ENCODE data around the gene SCN7A. TPM values are rescaled to one million over a fixed set of nuclear protein-coding genes. Genes with fewer than 3 reads are reported as not detected.
"Not testable (repeated sequence)": the region's sequence is repeated elsewhere in the genome, so short reads cannot be mapped to it uniquely, and the experiment has no call there.

SCN7A gene
- total RNA-seq, 1 donor from 2014 or later, result 0.73 TPM

- DNase-seq (ENCODE audit: low spot score); ATAC-seq: not testable (repeated sequence)
Observed at GRCh38 chr2:166455823-166456222, 38.2 kb downstream of the SCN7A start.

- ATAC-seq (no peak), DNase-seq (ENCODE audit: low spot score) (no peak)
Observed at GRCh38 chr2:166454006-166454595, 39.9 kb downstream of the SCN7A start.

DNA sequence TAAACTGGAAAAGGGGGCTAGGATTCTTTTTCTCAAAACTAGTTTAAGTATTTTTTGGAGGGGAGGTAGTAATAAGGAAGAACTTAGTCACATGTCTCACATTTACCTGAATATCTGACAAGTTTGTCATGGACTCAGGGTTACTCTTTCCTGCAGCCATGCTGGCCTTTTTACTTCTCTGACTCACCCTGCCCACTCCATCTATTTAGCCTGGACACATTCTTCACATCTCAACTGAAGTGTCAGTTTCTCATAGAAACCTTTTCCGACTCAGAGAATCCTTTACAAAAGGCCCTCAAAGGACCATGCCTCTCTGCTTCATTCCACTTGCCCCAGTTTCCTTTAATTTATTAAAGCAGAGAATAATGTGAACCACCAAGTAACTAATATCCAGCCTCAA is 42.6 kb downstream of the SCN7A start:
- DNase-seq (ENCODE audit: low spot score) (no peak), ATAC-seq (no peak)

DNA sequence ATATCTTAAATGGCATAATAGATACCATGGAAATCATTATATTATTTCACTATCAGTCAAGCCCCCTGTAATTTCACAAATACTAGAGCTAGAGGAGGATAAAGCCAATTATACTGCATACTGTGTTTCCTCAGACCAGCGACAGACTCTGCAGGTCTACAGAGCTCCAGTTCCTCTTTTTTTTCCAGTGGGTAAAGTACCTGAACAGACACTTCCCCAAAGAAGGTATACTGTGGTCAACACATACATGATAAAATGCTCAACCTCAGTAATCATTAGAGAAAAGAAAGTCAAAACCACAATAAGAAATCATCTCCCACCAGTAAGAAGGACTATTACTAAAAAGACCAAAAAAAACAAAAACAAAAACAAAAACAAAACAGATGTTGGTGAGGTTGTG is 44.6 kb downstream of the SCN7A start:
- DNase-seq (ENCODE audit: low spot score) (no peak), ATAC-seq (no peak)

DNA sequence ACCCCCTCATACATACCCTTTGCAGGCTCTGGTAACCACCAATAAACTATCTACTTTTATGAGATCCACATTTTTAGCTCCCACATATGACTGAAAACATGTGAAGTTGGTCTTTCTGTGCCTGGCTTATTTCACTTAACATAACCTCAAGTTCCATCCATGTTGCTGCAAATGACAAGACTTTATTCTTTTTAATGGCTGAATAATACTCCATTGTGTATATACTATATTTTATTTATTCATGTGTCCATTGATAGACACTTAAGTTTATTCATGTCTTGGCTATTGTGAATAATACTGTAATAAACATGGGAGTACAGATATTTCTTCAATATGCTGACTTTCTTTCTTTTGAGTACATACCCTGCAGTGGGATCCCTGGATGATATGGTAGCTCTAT is 45.9 kb downstream of the SCN7A start:
- ATAC-seq, result no peak
- DNase-seq (ENCODE audit: low spot score), result no peak

- no peak for DNase-seq (ENCODE audit: low spot score)
- ATAC-seq, result no peak
Observed at GRCh38 chr2:166444306-166444705, 49.7 kb downstream of the SCN7A start.

DNA sequence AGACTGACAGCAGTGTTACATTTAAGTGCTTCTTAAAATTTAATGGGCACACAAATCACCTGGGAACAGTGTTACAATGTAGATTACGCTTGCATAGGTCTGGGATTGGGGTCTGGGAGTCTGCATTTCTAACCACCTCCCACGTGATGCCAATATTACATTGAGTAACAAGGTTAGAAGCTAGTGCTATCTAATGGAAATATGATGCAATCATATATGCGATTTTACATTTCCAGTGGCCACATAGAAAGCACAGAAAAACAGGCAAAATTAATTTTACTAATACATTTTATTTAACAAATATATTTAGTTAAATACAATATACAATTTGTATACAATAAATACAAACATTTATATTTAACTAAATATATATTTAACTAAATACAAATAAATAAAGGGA is 53.7 kb downstream of the SCN7A start:
- ATAC-seq, result no peak
- DNase-seq (ENCODE audit: low spot score), result no peak

- DNase-seq (ENCODE audit: low spot score) (no peak), ATAC-seq (no peak)
Observed at GRCh38 chr2:166439078-166439477, 55.0 kb downstream of the SCN7A start.

GRCh38 chr2:166436976-166437375 is 57.1 kb downstream of the SCN7A start:
- DNase-seq (ENCODE audit: low spot score) (no peak), ATAC-seq (no peak)

DNA sequence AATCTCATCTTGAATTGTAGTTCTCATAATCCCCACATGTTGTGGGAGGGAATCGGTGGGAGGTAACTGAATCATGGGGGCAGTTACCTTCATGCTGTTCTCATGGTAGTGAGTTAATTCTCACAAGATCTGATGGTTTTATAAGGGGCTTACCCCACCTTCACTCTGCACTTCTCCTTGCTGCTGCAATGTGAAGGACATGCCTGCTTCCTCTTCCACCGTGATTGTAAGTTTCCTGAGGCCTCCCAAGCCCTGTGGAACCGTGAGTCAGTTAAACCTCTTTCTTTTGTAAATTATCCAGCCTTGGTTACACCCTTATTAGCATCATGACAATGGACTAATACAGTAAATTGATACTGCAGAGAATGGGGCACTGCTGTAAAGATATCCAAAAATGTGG is 57.9 kb downstream of the SCN7A start:
- DNase-seq (ENCODE audit: low spot score) (no peak), ATAC-seq (no peak)

DNA sequence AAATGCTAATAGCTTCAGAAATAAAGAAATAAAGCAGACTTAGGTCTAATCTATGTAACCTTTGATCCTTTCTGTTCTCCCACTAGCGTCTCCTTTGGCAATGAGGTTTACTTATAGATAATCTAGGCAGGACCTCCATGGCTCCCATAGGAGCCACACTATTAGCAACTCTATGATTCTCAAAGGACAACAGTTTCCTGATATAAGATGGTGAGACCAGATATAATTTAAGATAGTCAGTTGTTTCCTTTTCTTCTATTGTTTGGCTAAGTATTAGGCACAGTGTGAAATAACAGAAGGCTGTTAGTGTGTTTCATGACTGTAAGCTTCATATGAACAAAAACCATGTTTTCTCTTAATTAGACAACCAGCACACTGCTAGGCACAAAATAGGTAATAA is 59.6 kb downstream of the SCN7A start:
- ATAC-seq, result no peak
- DNase-seq (ENCODE audit: low spot score), result no peak

- DNase-seq (ENCODE audit: low spot score) (no peak), ATAC-seq (no peak)
Observed at GRCh38 chr2:166433457-166433856, 60.6 kb downstream of the SCN7A start.

DNA sequence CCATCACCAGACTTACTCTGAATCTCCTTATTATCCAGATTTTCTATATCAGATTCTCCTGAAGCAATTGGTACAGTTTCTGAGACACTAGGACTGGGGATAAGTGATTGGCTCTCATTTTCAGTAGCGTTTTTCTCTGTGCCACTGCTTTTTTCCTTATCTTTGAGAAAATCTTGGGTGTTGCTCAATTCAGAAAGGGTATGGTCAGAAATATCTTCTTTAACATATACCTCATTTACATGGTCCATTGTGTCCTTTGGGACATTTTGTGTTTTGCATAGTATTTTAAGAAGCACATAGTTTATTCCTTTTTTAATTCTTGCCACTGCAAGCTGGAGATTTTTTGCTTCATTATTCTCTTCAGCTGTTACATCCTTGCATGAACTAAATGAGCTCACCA is 61.7 kb downstream of the SCN7A start:
- no peak for ATAC-seq
- DNase-seq (ENCODE audit: low spot score), result no peak

DNA sequence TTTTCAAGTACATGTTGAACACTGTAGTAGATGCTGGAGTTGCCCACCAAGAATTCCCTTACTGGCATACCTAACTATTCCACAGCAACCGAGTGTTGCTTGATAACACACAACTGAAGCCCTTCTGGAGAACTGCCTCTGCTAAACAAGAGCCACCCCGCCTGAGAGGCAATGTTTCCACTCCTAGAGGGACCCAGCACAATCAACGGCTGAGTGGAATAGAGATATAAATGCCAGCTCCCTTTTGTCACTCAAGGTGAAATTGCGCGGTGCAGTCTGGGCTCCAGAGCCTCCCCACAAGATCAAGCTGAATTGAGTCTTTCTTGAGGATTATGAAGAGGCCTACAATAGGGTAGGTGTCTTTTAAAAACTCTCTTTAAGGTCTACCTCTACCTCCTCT is 69.2 kb downstream of the SCN7A start:
- ATAC-seq, result no peak
- DNase-seq (ENCODE audit: low spot score), result no peak

- no peak for DNase-seq (ENCODE audit: low spot score)
- ATAC-seq, result peak; percentile 71
Observed at GRCh38 chr2:166419616-166419934, 74.5 kb downstream of the SCN7A start.

DNA sequence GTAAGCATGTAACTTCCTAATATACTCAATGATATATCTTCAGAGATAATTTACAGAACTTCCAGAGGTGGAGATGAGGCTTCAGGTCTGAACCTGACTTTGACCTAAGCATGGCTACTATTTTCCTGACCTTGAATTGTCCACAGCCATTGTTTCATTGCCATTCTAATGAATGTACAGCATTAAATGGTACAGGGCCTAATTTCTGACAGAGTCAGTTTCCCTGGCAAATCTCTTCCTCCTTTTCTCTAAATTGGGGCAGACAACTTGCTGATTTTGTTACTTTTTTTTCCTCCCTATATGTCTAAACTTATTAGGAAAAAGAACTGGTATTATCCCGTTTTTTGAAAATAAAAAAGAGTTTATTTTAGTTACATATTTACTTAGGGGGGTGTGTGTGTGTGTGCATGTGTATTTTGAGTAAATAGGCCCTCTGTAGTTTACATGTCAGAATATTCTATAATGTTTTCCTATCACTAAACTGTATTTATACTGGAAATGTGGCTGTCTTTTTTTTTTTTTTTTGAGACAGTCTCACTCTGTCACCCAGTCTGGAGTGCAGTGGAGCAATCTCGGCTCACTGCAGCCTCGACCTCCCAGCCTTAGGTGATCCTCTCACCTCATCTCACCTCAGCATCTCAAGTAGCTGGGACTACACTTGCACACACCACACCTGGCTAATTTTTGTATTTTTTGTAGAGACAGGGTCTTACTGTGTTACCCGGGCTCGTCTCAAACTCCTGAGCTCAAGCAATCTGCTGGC is 75.0 kb downstream of the SCN7A start:
- no peak for ATAC-seq
- DNase-seq (ENCODE audit: low spot score), result no peak

- no peak for DNase-seq (ENCODE audit: low spot score)
- ATAC-seq, result peak; percentile 92
Observed at GRCh38 chr2:166417669-166418068, 76.4 kb downstream of the SCN7A start.

- DNase-seq (ENCODE audit: low spot score) (no peak), ATAC-seq (no peak)
Observed at GRCh38 chr2:166413255-166413654, 80.8 kb downstream of the SCN7A start.

- no peak for DNase-seq (ENCODE audit: low spot score)
- no peak for ATAC-seq
Observed at GRCh38 chr2:166411473-166412230, 82.4 kb downstream of the SCN7A start.

DNA sequence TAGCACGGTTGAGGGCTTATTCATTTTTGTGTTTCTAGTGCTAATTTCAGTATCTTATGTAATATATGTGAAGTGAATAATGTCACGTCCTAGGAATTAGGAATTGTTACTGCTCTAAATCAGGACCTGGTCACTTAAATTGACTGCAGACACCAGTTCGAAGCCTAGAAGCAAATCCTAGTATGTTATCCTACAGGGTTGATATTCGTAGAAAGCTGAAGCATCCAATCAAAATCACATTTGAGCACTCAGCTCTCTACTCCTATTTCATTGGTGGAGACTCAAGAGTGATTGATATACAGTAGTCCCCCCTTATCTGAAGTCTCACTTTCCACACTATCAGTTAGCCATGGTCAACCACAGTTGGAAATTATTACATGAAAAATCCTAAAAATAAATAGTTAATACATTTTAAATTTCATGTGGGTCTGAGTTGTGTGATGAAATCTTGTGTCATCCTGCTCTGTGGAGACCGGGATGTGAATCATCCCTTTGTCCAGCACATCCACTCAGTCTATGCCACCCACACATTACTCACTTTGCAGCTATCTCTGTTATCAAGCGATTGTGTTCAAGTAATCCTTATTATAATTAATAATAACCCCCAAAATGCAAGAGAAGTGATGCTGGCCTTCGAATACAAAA is 83.1 kb downstream of the SCN7A start:
- ATAC-seq (no peak), DNase-seq (ENCODE audit: low spot score) (no peak)

GRCh38 chr2:166407746-166408145 is 86.3 kb downstream of the SCN7A start:
- not testable (repeated sequence) for DNase-seq (ENCODE audit: low spot score); ATAC-seq

- no peak for DNase-seq (ENCODE audit: low spot score)
- peak; percentile 61 for ATAC-seq
Observed at GRCh38 chr2:166406374-166406773, 87.7 kb downstream of the SCN7A start.
